Gastrocnemius medialis (tissue), 4 donors: ENCODE results near the gene PHIP. TPM values are rescaled to one million over a fixed set of nuclear protein-coding genes. Genes with fewer than 3 reads are reported as not detected.
A peak's percentile ranks its signal among the peaks of the same experiment; 100 is the strongest.

Source experiments
- ATAC-seq, 2 donors: fragments of 150-250 bp; one replicate each; pipeline ENCODE4 v1.9.1; 2016
- DNase-seq, 2 donors: peaks; one replicate each; pipeline ENCODE4 v3.0.0-alpha.2; 2019
- H3K27ac ChIP-seq, 4 donors: fragments of 200-600 bp; sonication (generic); 1 replicate in 1 of 4; 2 replicates in 3 of 4; pipeline ENCODE4 v1.5.1; 2016 to 2018; ENCODE audit warnings: mild to moderate bottlenecking in 2 of 4, moderate library complexity in 1 of 4
- H3K27me3 ChIP-seq, 3 donors: fragments of 200-600 bp; sonication (generic) in 2 of 3; 1 replicate in 1 of 3; 2 replicates in 2 of 3; pipeline versions ENCODE4 v1.5.1 to v1.6.0; 2016 to 2019; ENCODE audit warnings: mild to moderate bottlenecking in 1 of 3, moderate library complexity in 1 of 3
- H3K36me3 ChIP-seq, 2 donors: fragments of 200-600 bp; sonication (generic) in 1 of 2; one replicate each; pipeline ENCODE4 v1.5.1; 2017 to 2018
- H3K4me1 ChIP-seq, 2 donors: fragments of 200-600 bp; sonication (generic) in 1 of 2; one replicate each; pipeline ENCODE4 v1.5.1; 2016 to 2017; ENCODE audit warnings: mild to moderate bottlenecking in 2 of 2
- H3K4me3 ChIP-seq, 4 donors: fragments of 200-600 bp; sonication (generic) in 3 of 4; 1 replicate in 1 of 4; 2 replicates in 3 of 4; pipeline ENCODE4 v1.5.1; 2016 to 2019; ENCODE audit warnings: mild to moderate bottlenecking in 2 of 4
- H3K9me3 ChIP-seq, 3 donors: fragments of 200-600 bp; sonication (generic) in 2 of 3; 1 replicate in 1 of 3; 2 replicates in 2 of 3; pipeline ENCODE4 v1.5.1; 2016 to 2019
- POLR2A ChIP-seq, 2 donors: fragments of 450-650 bp; IDR thresholded peaks; one replicate each; pipeline ENCODE4 v1.6.1; 2017; ENCODE audit warnings: antibody characterized with exemption in 2 of 2, mild to moderate bottlenecking in 2 of 2, moderate library complexity in 2 of 2
- in situ Hi-C, 4 donors: fragments of 200-750 bp; cut with MboI; loops; one replicate each; pipeline versions ENCODE4 v1.15.0 to v1.8.0; 2017; ENCODE audit warnings: low sequenced_read_pairs in 4 of 4
- intact Hi-C: fragments of 100-400 bp; cut with DNase I; formaldehyde crosslinking; loops from one replicate; pipeline ENCODE4 v1.15.1; 2023; ENCODE audit warnings: low total_unique reads
- total RNA-seq, 4 donors: library from RNA; depleted of rRNA; stranded (reverse); fragments of >200 nt; gene quantifications; one replicate each; pipeline versions ENCODE4 v1.1.0 to v1.2.3, GENCODE V29; 2016
- TF ChIP-seq, protein P1 (sequence below), 5 experiments: fragments of 450-650 bp in 3 of 5; fragments of 200-600 bp in 2 of 5; sonication (generic) in 2 of 5; IDR thresholded peaks in 4 of 5; conservative IDR thresholded peaks in 1 of 5; 1 replicate in 4 of 5; 2 replicates in 1 of 5; pipeline ENCODE4 v1.5.1; 2016 to 2019; ENCODE audit warnings: antibody characterized with exemption in 5 of 5, mild to moderate bottlenecking in 3 of 5, moderate library complexity in 3 of 5

PHIP gene
- total RNA-seq, 4 donors from 2014 or later: 10.9 to 25.1 (median 16.6) TPM

DNA sequence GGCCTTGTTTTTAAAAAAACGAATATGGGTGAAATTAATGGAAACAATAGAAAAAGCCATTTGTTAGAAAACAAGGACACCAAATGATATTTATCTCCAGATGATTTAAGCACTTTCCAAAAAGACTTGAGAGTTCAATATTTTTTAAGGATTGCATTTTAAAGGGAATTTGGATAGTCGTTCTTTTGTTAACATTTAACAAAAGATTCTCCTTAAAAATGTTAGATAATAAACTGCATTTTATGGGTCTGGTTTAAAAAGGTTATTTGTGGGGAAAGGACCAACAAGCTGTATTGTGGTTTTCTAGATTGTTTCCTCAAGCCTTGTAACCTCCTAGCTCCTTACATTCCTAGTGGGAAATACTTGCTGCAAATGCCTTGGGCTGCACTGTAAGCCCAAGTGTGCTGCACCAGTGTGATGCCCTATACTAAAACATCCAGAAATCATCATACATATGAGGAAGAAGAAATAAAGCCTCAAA, 1.5 kb upstream of the PHIP start:
- in situ Hi-C loops: loop anchor here (10.0 to 25.0 kb wide), 4 partner anchors 145 to 458 kb away; partner anchors contain the start of genes HMGN3 (in 2 of the 4) and LCA5 (in 1 of the 4)

DNA sequence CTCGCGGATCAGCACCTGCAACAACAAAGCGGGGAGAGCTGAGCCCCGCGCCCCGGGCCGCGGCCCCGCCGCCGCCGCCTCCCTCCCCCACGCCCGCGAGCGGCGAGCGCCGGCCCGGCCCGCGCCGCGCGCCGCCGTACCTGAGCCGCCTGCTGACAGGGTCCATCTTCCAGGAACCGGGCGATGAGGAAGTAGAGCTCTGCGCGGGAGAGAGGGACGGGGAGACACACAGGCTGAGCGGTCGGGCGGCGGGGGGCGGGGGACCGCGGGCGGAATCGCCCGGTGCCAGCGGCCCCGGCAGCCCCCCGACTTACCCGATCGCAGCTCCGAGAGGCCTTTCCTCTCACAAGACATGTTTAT, 359 bp downstream of the PHIP start:
- Histone ChIP-seq H3K27ac (peak overlapping the region; percentile 95 to 99 (median 98)), H3K4me3 (peak overlapping the region; percentile 80 to 98 (median 92)), H3K9me3 (no peaks in the 10 kb centered on the region), H3K4me1 (peaks cover 43 to 53% of the 10 kb centered on the region in 2 donors), H3K36me3 (no peaks in the 10 kb centered on the region), H3K27me3 (no peaks in the 10 kb centered on the region)
- intact Hi-C loops (loop anchor here (1.0 to 5.0 kb wide), 3 partner anchors 75 to 459 kb away; partner anchors contain the start of genes HMGN3 and LCA5), in situ Hi-C loops (loop anchor here in 2 of 4 donors (25.0 kb wide), 2 partner anchors 160 to 460 kb away; partner anchors contain the start of genes HMGN3 (in 1 of the 2) and LCA5 (in 1 of the 2))
- TF ChIP-seq, protein P1, sequence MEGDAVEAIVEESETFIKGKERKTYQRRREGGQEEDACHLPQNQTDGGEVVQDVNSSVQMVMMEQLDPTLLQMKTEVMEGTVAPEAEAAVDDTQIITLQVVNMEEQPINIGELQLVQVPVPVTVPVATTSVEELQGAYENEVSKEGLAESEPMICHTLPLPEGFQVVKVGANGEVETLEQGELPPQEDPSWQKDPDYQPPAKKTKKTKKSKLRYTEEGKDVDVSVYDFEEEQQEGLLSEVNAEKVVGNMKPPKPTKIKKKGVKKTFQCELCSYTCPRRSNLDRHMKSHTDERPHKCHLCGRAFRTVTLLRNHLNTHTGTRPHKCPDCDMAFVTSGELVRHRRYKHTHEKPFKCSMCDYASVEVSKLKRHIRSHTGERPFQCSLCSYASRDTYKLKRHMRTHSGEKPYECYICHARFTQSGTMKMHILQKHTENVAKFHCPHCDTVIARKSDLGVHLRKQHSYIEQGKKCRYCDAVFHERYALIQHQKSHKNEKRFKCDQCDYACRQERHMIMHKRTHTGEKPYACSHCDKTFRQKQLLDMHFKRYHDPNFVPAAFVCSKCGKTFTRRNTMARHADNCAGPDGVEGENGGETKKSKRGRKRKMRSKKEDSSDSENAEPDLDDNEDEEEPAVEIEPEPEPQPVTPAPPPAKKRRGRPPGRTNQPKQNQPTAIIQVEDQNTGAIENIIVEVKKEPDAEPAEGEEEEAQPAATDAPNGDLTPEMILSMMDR (IDR thresholded peaks at IDR 0.05 in 4 of 5, conservative IDR thresholded peaks at IDR 0.05 in 1 of 5): no peak
- ATAC-seq (peak; percentile 18 to 39), DNase-seq (peak in 1 of 2 donors; percentile 11)

More for the DNA sequence above, 1.5 kb upstream of the PHIP start:
- no peaks in the 10 kb centered on the region for H3K27me3 ChIP-seq
- peak overlapping the region; percentile 80 to 98 (median 92) for H3K4me3 ChIP-seq
- ATAC-seq (no peak), DNase-seq (no peak)
- no peak for TF ChIP-seq POLR2A (IDR thresholded peaks at IDR 0.05)
- TF ChIP-seq, protein P1 (IDR thresholded peaks at IDR 0.05 in 4 of 5, conservative IDR thresholded peaks at IDR 0.05 in 1 of 5): no peak
- H3K4me1 ChIP-seq: peaks cover 28 to 34% of the 10 kb centered on the region in 2 donors
- H3K27ac ChIP-seq: peak overlapping the region in 3 of 4 donors; percentile 98 to 99 (median 99)
- intact Hi-C loops: loop anchor here (5.0 kb wide), 1 partner anchor 73 kb away; no protein-coding TSS in a partner anchor
- H3K9me3 ChIP-seq: no peaks in the 10 kb centered on the region
- H3K36me3 ChIP-seq: no peaks in the 10 kb centered on the region

DNA sequence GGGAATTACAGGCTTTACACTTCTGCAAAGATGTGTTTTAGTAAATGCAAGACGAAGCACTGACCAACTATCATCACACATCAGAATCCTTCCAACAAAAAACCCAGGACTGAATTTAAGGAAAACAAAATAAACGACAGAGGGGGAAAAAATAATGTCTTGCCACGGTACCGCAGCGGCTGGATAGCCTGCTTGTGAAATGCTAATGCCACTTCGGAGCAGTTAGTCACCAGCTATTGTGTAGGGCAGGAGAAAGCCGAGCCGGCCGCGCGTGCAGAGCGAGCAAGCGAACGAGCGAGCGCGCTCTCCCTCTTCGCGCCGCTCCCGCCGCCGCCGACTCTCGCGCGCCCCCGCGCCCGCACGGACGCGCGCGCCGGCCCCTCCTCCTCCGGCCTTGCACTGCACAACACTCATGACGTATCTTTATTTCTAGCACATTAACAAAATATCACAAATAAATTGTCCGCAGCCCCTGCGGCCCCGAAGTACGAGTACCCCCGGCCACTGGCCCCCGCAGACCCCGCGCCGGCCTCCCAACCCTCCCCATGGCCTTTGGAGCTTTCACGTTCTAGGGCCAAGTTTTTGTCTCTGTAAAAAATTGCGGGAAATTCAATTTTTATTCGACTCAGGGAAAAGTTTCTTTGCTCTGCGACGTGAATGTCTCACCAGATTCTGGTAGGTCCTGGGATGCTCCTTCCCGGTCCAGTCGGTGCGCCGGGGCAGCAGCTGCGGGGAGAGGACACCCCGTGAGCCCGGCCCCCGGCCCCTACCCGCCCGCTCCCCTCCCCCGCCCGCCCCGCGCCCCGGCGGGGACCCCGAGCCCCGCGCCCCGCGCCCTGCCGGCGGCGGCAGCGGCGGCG, 1.0 kb downstream of the PHIP start:
- TF ChIP-seq, protein P1 (IDR thresholded peaks at IDR 0.05 in 4 of 5, conservative IDR thresholded peaks at IDR 0.05 in 1 of 5): no peak
- peak; percentile 57 to 73 for TF ChIP-seq POLR2A (IDR thresholded peaks at IDR 0.05)
- intact Hi-C loops (loop anchor here (2.0 to 5.0 kb wide), 2 partner anchors 75 to 460 kb away; partner anchors contain the start of gene LCA5), in situ Hi-C loops (loop anchor here in 2 of 4 donors (25.0 kb wide), 2 partner anchors 160 to 460 kb away; partner anchors contain the start of genes HMGN3 (in 1 of the 2) and LCA5 (in 1 of the 2))
- DNase-seq: peak; percentile 90 to 93
- peak; percentile 79 to 85 for ATAC-seq
- H3K4me1 ChIP-seq: peaks cover 43 to 53% of the 10 kb centered on the region in 2 donors
- H3K9me3 ChIP-seq: no peaks in the 10 kb centered on the region
- peak overlapping the region; percentile 99 for H3K27ac ChIP-seq
- H3K36me3 ChIP-seq: no peaks in the 10 kb centered on the region
- no peaks in the 10 kb centered on the region for H3K27me3 ChIP-seq
- peak overlapping the region; percentile 86 to 93 (median 90) for H3K4me3 ChIP-seq

DNA sequence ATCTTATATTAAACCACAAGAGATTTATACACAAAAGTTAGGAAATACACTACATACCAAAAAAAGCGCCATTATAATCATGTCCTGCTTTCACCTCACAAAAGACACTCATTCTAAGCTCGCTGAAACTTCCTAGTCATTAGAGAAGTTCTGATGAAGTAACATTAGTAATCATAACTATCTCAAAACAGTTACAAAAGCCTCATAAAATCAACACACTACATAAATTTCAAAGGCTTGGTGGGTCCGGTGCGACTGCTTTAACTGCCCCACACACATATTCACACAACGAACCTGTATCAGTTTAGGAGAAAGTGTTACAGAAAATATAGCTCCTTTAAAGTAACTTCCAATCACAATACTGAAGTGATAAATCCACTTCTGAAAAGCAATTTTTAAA, 1.9 kb downstream of the PHIP start:
- intact Hi-C loops: loop anchor here (2.0 to 5.0 kb wide), 2 partner anchors 76 to 461 kb away; partner anchors contain the start of gene LCA5
- Histone ChIP-seq H3K27ac (peak overlapping the region; percentile 99), H3K9me3 (no peaks in the 10 kb centered on the region), H3K36me3 (no peaks in the 10 kb centered on the region), H3K4me3 (peak overlapping the region; percentile 51 to 93 (median 88)), H3K27me3 (no peaks in the 10 kb centered on the region), H3K4me1 (peaks cover 45 to 59% of the 10 kb centered on the region in 2 donors)
- no peak for ATAC-seq
- no peak for TF ChIP-seq POLR2A (IDR thresholded peaks at IDR 0.05)
- TF ChIP-seq, protein P1 (IDR thresholded peaks at IDR 0.05 in 4 of 5, conservative IDR thresholded peaks at IDR 0.05 in 1 of 5): no peak
- in situ Hi-C loops: loop anchor here in 2 of 4 donors (25.0 kb wide), 2 partner anchors 161 to 461 kb away; partner anchors contain the start of genes HMGN3 (in 1 of the 2) and LCA5 (in 1 of the 2)
- DNase-seq: no peak
